H1 (cell line): ENCODE data around the gene SPDYE2B. TPM values are rescaled to one million over a fixed set of nuclear protein-coding genes. Genes with fewer than 3 reads are reported as not detected.
"Not testable (repeated sequence)": the region's sequence is repeated elsewhere in the genome, so short reads cannot be mapped to it uniquely, and the experiment has no call there.

ENCODE experiments used
- CTCF ChIA-PET: fragments of 300-600 bp; sonication (Branson Sonifier 250); formaldehyde crosslinking; loops from one replicate; lab custom pipeline; 2021; ENCODE audit not compliant: partially characterized antibody; lab: Charles Lee
- POLR2A ChIA-PET: fragments of 300-600 bp; sonication (Branson Sonifier 250); formaldehyde crosslinking; loops from one replicate; lab custom pipeline; 2021; ENCODE audit warnings: inconsistent platforms; ENCODE audit not compliant: partially characterized antibody; lab: Charles Lee
- DNase-seq, 2 experiments: peaks; one replicate each; pipeline versions ENCODE4 v3.0.0 to v3.0.0-alpha.2; 2010 to 2022; ENCODE audit warnings: low spot score in 2 of 2, low read depth in 1 of 2, mixed read lengths in 1 of 2
- FAIRE-seq: peaks from 2 replicates; lab custom pipeline; 2011; peaks lifted over from hg19 to GRCh38; lab: Jason Lieb, UNC
- H2AFZ ChIP-seq: 2 replicates; pipeline ENCODE4 v1.8.1; 2012; ENCODE audit warnings: low read length, inconsistent platforms
- H2AK5ac ChIP-seq: 2 replicates; pipeline ENCODE4 v1.6.1; 2013; ENCODE audit warnings: low read depth, low read length
- H2BK120ac ChIP-seq: replicated peaks from 2 replicates; pipeline ENCODE3; 2013; ENCODE audit warnings: low read depth, low read length, inconsistent platforms
- H2BK12ac ChIP-seq: 2 replicates; pipeline ENCODE4 v1.6.1; 2013; ENCODE audit warnings: low read depth, low read length
- H2BK15ac ChIP-seq: 2 replicates; pipeline ENCODE4 v1.6.1; 2013; ENCODE audit warnings: low read length
- H2BK20ac ChIP-seq: 2 replicates; pipeline ENCODE4 v1.6.1; 2013; ENCODE audit warnings: low read length
- H2BK5ac ChIP-seq: 2 replicates; pipeline ENCODE4 v1.6.1; 2013; ENCODE audit warnings: low read depth, low read length
- H3K14ac ChIP-seq: 2 replicates; pipeline ENCODE4 v1.6.1; 2013; ENCODE audit warnings: inconsistent platforms; ENCODE audit not compliant: insufficient read length
- H3K18ac ChIP-seq: 2 replicates; pipeline ENCODE4 v1.6.1; 2013; ENCODE audit warnings: low read length; ENCODE audit errors: extremely low read depth
- H3K23ac ChIP-seq: 2 replicates; pipeline ENCODE4 v1.6.1; 2013; ENCODE audit warnings: inconsistent platforms; ENCODE audit not compliant: insufficient read length
- H3K23me2 ChIP-seq: 2 replicates; pipeline ENCODE4 v1.6.1; 2013; ENCODE audit warnings: low read depth, low read length
- H3K27ac ChIP-seq: 2 replicates; pipeline ENCODE4 v1.6.1; 2011; ENCODE audit warnings: low read depth, low read length, inconsistent platforms
- H3K27me3 ChIP-seq, 4 experiments: replicated peaks in 1 of 4; 1 replicate in 1 of 4; 2 replicates in 3 of 4; pipeline versions ENCODE4 v1.6.1 to v1.8.1; 2011 to 2013; ENCODE audit warnings: low read length in 3 of 4, mild to moderate bottlenecking in 3 of 4, inconsistent platforms in 2 of 4, mixed read lengths in 2 of 4, moderate library complexity in 1 of 4; ENCODE audit not compliant: control insufficient read depth in 3 of 4, insufficient read depth in 3 of 4; ENCODE audit errors: extremely low read depth in 1 of 4
- H3K36me3 ChIP-seq, 4 experiments: 2 replicates each; pipeline versions ENCODE4 v1.6.1 to v1.8.1; 2011 to 2013; ENCODE audit warnings: mild to moderate bottlenecking in 4 of 4, low read length in 3 of 4, moderate library complexity in 2 of 4, control low read depth in 1 of 4, inconsistent platforms in 1 of 4; ENCODE audit not compliant: insufficient read depth in 4 of 4, control insufficient read depth in 2 of 4
- H3K4ac ChIP-seq: replicated peaks from 2 replicates; pipeline ENCODE3; 2013; ENCODE audit warnings: low read length, low read depth, mixed read lengths, inconsistent platforms; ENCODE audit not compliant: insufficient read length
- H3K4me1 ChIP-seq, 4 experiments: replicated peaks in 1 of 4; 1 replicate in 1 of 4; 2 replicates in 3 of 4; pipeline versions ENCODE4 v1.6.1 to v1.8.1; 2011 to 2013; ENCODE audit warnings: low read length in 3 of 4, inconsistent platforms in 2 of 4, mixed read lengths in 1 of 4; ENCODE audit not compliant: insufficient read depth in 4 of 4, control insufficient read depth in 3 of 4
- H3K4me2 ChIP-seq, 2 experiments: 2 replicates each; pipeline versions ENCODE4 v1.6.1 to v1.8.1; 2011 to 2013; ENCODE audit warnings: low read depth in 2 of 2, low read length in 2 of 2, control low read depth in 1 of 2, inconsistent platforms in 1 of 2, mild to moderate bottlenecking in 1 of 2; ENCODE audit not compliant: insufficient read depth in 1 of 2
- H3K4me3 ChIP-seq, 4 experiments: fragments of 200-600, 300-600 bp in 1 of 4; sonication (generic), shearing (Covaris generic), sonication (Bioruptor Twin) in 1 of 4; 2 replicates each; pipeline versions ENCODE4 v1.5.1 to v1.8.1; 2011 to 2016; ENCODE audit warnings: low read length in 4 of 4, low read depth in 3 of 4, control low read depth in 2 of 4, inconsistent platforms in 2 of 4, mild to moderate bottlenecking in 2 of 4, mixed read lengths in 1 of 4, moderate library complexity in 1 of 4; ENCODE audit not compliant: insufficient read depth in 2 of 4; ENCODE audit errors: extremely low read depth in 1 of 4
- H3K56ac ChIP-seq: replicated peaks from 2 replicates; pipeline ENCODE3; 2013; ENCODE audit warnings: low read depth, mild to moderate bottlenecking, mixed read lengths, low read length, inconsistent platforms; ENCODE audit not compliant: insufficient read length
- H3K79me1 ChIP-seq: 2 replicates; pipeline ENCODE4 v1.6.1; 2013; ENCODE audit warnings: low read depth, low read length, control low read depth
- H3K79me2 ChIP-seq, 2 experiments: 2 replicates each; pipeline versions ENCODE4 v1.6.1 to v1.8.1; 2012 to 2013; ENCODE audit warnings: low read length in 2 of 2, mild to moderate bottlenecking in 2 of 2, inconsistent platforms in 1 of 2; ENCODE audit not compliant: insufficient read depth in 2 of 2, control insufficient read depth in 1 of 2
- H3K9ac ChIP-seq, 4 experiments: replicated peaks in 1 of 4; 1 replicate in 1 of 4; 2 replicates in 3 of 4; pipeline versions ENCODE4 v1.6.1 to v1.8.1; 2011 to 2013; ENCODE audit warnings: low read depth in 3 of 4, low read length in 3 of 4, control low read depth in 2 of 4, mild to moderate bottlenecking in 2 of 4, moderate library complexity in 2 of 4, inconsistent platforms in 1 of 4; ENCODE audit errors: extremely low read depth in 1 of 4
- H3K9me3 ChIP-seq, 2 experiments: 2 replicates each; pipeline versions ENCODE4 v1.6.1 to v1.8.1; 2012 to 2013; ENCODE audit warnings: mild to moderate bottlenecking in 2 of 2, moderate library complexity in 2 of 2, control low read depth in 1 of 2, inconsistent platforms in 1 of 2, low read depth in 1 of 2, low read length in 1 of 2, mixed read lengths in 1 of 2; ENCODE audit not compliant: insufficient read depth in 2 of 2
- H4K20me1 ChIP-seq, 2 experiments: replicated peaks in 1 of 2; 2 replicates each; pipeline versions ENCODE3 to v1.8.1; 2011 to 2013; ENCODE audit warnings: inconsistent platforms in 2 of 2, low read length in 2 of 2, mild to moderate bottlenecking in 1 of 2; ENCODE audit not compliant: insufficient read depth in 2 of 2, control insufficient read depth in 1 of 2
- H4K5ac ChIP-seq: 2 replicates; pipeline ENCODE4 v1.6.1; 2013; ENCODE audit warnings: low read length, low read depth, mixed read lengths, inconsistent platforms; ENCODE audit not compliant: insufficient read length
- H4K8ac ChIP-seq: 2 replicates; pipeline ENCODE4 v1.8.0; 2013; ENCODE audit warnings: mild to moderate bottlenecking, moderate library complexity, low read length, inconsistent platforms; ENCODE audit not compliant: insufficient read depth; ENCODE audit errors: extremely low read depth
- H4K91ac ChIP-seq: replicated peaks from 2 replicates; pipeline ENCODE3; 2013; ENCODE audit warnings: low read length, mixed read lengths, inconsistent platforms; ENCODE audit not compliant: insufficient read length
- WGBS, 2 experiments: shearing (Covaris generic) in 1 of 2; methylation state at CpG; one replicate each; pipeline versions ENCODE4 v1.1.6 to v1.1.7; 2013 to 2015; ENCODE audit warnings: low lambda C conversion rate in 2 of 2, mixed read lengths in 2 of 2, inconsistent platforms in 1 of 2, low coverage in 1 of 2, missing lambda C conversion rate in 1 of 2; ENCODE audit not compliant: insufficient replicate concordance in 2 of 2, insufficient coverage in 1 of 2, insufficient read length in 1 of 2; ENCODE audit errors: extremely low coverage in 1 of 2, missing lambda C conversion rate in 1 of 2; 5-methylcytosine and 5-hydroxymethylcytosine counted together
- polyA plus RNA-seq, 7 experiments: library from polyadenylated mRNA; depleted of rRNA in 3 of 7; stranded (reverse) in 5 of 7; unstranded in 2 of 7; fragments of >200 nt in 5 of 7; fragments of 200-250 nt in 2 of 7; gene quantifications; 1 replicate in 5 of 7; 2 replicates in 1 of 7; 4 replicates in 1 of 7; pipeline versions ENCODE4 v1.2.1 to v1.2.3, GENCODE V29; 2011 to 2013; ENCODE audit warnings: missing spikeins in 2 of 7, mixed read lengths in 2 of 7
- total RNA-seq: library from RNA; stranded (reverse); fragmentation: NEBNext Ultra II Directional; extraction: Animal tissue kit (Norgen Biotek cat#: 25700); gene quantifications from 2 replicates; pipeline ENCODE4 v1.2.1, GENCODE V29; 2021

Gene SPDYE2B
- total and polyA plus RNA-seq, 2 of the 8 experiments (the other 6 are each of a cell fraction or from before 2014, with no cell fraction given) = not detected

GRCh38 chr7:102680780-102681179 is 30.7 kb downstream of the SPDYE2B start:
- H2AFZ ChIP-seq, H3K36me3 ChIP-seq, H3K79me1 ChIP-seq, DNase-seq, H3K56ac ChIP-seq, H2BK12ac ChIP-seq, H4K20me1 ChIP-seq, H3K23me2 ChIP-seq, H3K18ac ChIP-seq, H4K5ac ChIP-seq, H3K27me3 ChIP-seq, H2BK20ac ChIP-seq, POLR2A ChIA-PET, FAIRE-seq, H3K9ac ChIP-seq, H3K4me2 ChIP-seq, H3K9me3 ChIP-seq, H3K23ac ChIP-seq, H4K8ac ChIP-seq, H2AK5ac ChIP-seq, H4K91ac ChIP-seq, H3K27ac ChIP-seq, H3K79me2 ChIP-seq, H3K4me1 ChIP-seq, H3K4ac ChIP-seq, H2BK120ac ChIP-seq, CTCF ChIA-PET, H2BK15ac ChIP-seq, H3K4me3 ChIP-seq, H3K14ac ChIP-seq, H2BK5ac ChIP-seq: not testable (repeated sequence)
- no CpG with 5 or more reads among the region's 5 CpGs for WGBS, 2 experiments

- H3K9ac ChIP-seq, H2AFZ ChIP-seq, H4K20me1 ChIP-seq, FAIRE-seq, H3K27ac ChIP-seq, H3K4me3 ChIP-seq, H3K79me2 ChIP-seq, H3K4me1 ChIP-seq, H4K91ac ChIP-seq, H3K18ac ChIP-seq, H2BK12ac ChIP-seq, H3K27me3 ChIP-seq, H2BK5ac ChIP-seq, H2AK5ac ChIP-seq, H3K79me1 ChIP-seq, DNase-seq, H3K56ac ChIP-seq, H3K4me2 ChIP-seq, H3K23ac ChIP-seq, H3K23me2 ChIP-seq, H2BK15ac ChIP-seq, H4K5ac ChIP-seq, CTCF ChIA-PET, H3K9me3 ChIP-seq, H2BK120ac ChIP-seq, H4K8ac ChIP-seq, H3K14ac ChIP-seq, H3K36me3 ChIP-seq, POLR2A ChIA-PET, H3K4ac ChIP-seq, H2BK20ac ChIP-seq: not testable (repeated sequence)
- no CpG with 5 or more reads among the region's 5 CpGs for WGBS, 2 experiments
Measured at GRCh38 chr7:102682560-102682959, 32.4 kb downstream of the SPDYE2B start.
